H1 (cell line): Measurements from ENCODE around the gene SMYD1. TPM values are rescaled to one million over a fixed set of nuclear protein-coding genes. Genes with fewer than 3 reads are reported as not detected.

ENCODE experiments used
- CHD7 ChIP-seq: fragments of 300-600 bp; sonication (generic); IDR thresholded peaks from 2 replicates; pipeline ENCODE4 v1.7.1; 2012; ENCODE audit warnings: low read length, moderate library complexity, mild to moderate bottlenecking, inconsistent platforms; ENCODE audit not compliant: insufficient replicate concordance
- TAF1 ChIP-seq: IDR thresholded peaks from 2 replicates; pipeline ENCODE4 v1.6.1; 2011; ENCODE audit warnings: mild to moderate bottlenecking, low read depth, low read length
- polyA plus RNA-seq, 7 experiments: library from polyadenylated mRNA; depleted of rRNA in 3 of 7; stranded (reverse) in 5 of 7; unstranded in 2 of 7; fragments of >200 nt in 5 of 7; fragments of 200-250 nt in 2 of 7; gene quantifications; 1 replicate in 5 of 7; 2 replicates in 1 of 7; 4 replicates in 1 of 7; pipeline versions ENCODE4 v1.2.1 to v1.2.3, GENCODE V29; 2011 to 2013; ENCODE audit warnings: missing spikeins in 2 of 7, mixed read lengths in 2 of 7
- total RNA-seq: library from RNA; stranded (reverse); fragmentation: NEBNext Ultra II Directional; extraction: Animal tissue kit (Norgen Biotek cat#: 25700); gene quantifications from 2 replicates; pipeline ENCODE4 v1.2.1, GENCODE V29; 2021

Gene SMYD1
- total and polyA plus RNA-seq, 2 of the 8 experiments (the other 6 are each of a cell fraction or from before 2014, with no cell fraction given): 0.06 TPM; not detected in 1

DNA sequence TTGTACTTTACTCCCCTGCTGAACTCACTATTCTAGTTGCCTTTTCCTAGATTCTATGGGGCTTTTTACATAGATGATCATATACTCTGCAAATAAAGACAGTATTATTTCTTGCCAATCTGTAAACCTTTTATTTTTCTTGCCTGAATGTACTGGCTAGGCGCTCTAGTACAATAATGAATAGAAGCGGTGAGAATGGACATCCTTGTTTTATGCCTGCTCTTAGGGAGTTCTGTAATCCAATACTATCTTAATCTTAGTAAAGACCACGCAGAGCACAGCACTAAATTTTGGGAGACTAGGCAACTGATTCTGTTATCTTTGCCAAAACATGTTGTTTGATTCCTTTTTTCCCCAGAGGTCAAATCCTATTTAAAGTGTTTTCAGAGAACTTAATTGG, 19.1 kb upstream of the SMYD1 start (continued):
- TF ChIP-seq CHD7 (no peak), TAF1 (no peak)
